Measurements from ENCODE around the gene KANK3.

The KANK3 gene

GRCh38 chr19:8307965-8308866 is 34.8 kb downstream of the KANK3 start, which contains the start of gene CD320:
TSS of gene CD320 (minus strand) at chr19:8308358. CDS start at chr19:8308290, 68 bp downstream.
- Histone ChIP-seq H3K27me3 (replicated peaks in 2 of 5; ENCODE audit: control insufficient read depth in 4 of 5, insufficient read depth in 5 of 5, low read length in 4 of 5) (peaks cover 0 to 9% (median 0%) of the 10 kb centered on the region in 5 experiments), H3K27ac (ENCODE audit: insufficient read depth in 1 of 2, low read depth in 1 of 2, low read length in 2 of 2, poor library complexity in 1 of 2, severe bottlenecking in 2 of 2) (no peak within 1 kb of the TSS), H3K4me1 (ENCODE audit: control extremely low read depth in 1 of 4, control insufficient read depth in 4 of 4, insufficient read depth in 4 of 4, low read length in 3 of 4) (peaks cover 5 to 22% (median 19%) of the 10 kb centered on the region in 4 experiments), H3K4me3 (ENCODE audit: control insufficient read depth in 1 of 7, extremely low read depth in 1 of 7, insufficient read depth in 4 of 7, low read depth in 2 of 7, low read length in 6 of 7) (peak within 1 kb of the TSS in 6 of 7 experiments; percentile 55 to 86 (median 72)), H3K36me3 (ENCODE audit: control insufficient read depth in 4 of 4, insufficient read depth in 4 of 4, low read length in 3 of 4) (peaks cover 3 to 34% (median 17%) of the 10 kb centered on the region in 4 experiments), H3K9me3 (ENCODE audit: control extremely low read depth in 1 of 5, control insufficient read depth in 4 of 5, insufficient read depth in 2 of 5, low read depth in 1 of 5, low read length in 4 of 5) (no peaks in the 10 kb centered on the region)
- DNase-seq = peak; percentile 81 to 91 (median 90)
- WGBS (ENCODE audit: insufficient coverage) = 2% methylated on average over 57 of the region's 63 CpGs
- ChIA-PET CTCF (interaction anchor here (1.4 kb wide), 1 partner anchor 12 kb away, joined by 4 read pairs; no protein-coding TSS in a partner anchor), POLR2A (no interaction called here)

DNA sequence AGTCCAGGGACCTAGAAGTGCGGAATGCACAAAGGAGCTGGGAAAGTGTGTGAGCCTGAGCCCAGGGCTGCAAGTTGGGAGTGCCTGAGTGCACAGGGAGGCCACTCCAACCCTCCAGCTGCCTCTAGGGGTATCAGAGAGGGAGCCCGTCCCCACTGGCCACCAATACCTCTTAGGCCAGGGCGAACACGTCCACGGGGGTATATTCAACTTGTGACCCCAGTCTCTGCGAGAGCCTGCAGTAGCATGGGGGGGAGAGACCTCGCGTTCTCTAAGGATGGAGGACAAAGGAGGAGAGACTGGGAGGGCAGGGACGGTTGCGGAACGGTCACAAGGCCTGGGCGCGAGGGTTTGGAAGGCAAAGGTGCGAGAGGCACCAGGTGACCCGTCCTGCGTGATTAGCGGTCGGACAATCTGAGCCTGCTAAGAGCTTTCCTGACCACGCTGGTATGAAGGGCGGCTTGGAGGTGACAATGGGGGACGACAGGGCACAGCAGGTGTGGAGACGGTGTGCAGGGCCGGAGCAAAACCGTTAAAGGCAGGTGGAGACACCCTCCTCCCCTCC is 35.6 kb downstream of the KANK3 start:
- 70% methylated on average over 14 of the region's 24 CpGs for WGBS (ENCODE audit: insufficient coverage)
- H3K27ac ChIP-seq (ENCODE audit: insufficient read depth in 1 of 2, low read depth in 1 of 2, low read length in 2 of 2, poor library complexity in 1 of 2, severe bottlenecking in 2 of 2) = no peak overlapping the region
- DNase-seq = no peak
- ChIA-PET POLR2A (no interaction called here), CTCF (no interaction called here)
- H3K4me1 ChIP-seq (ENCODE audit: control extremely low read depth in 1 of 4, control insufficient read depth in 4 of 4, insufficient read depth in 4 of 4, low read length in 3 of 4) = peaks cover 5 to 22% (median 19%) of the 10 kb centered on the region in 4 experiments
- H3K9me3 ChIP-seq (ENCODE audit: control extremely low read depth in 1 of 5, control insufficient read depth in 4 of 5, insufficient read depth in 2 of 5, low read depth in 1 of 5, low read length in 4 of 5) = no peaks in the 10 kb centered on the region
- H3K4me3 ChIP-seq (ENCODE audit: control insufficient read depth in 1 of 7, extremely low read depth in 1 of 7, insufficient read depth in 4 of 7, low read depth in 2 of 7, low read length in 6 of 7) = peak overlapping the region in 5 of 7 experiments; percentile 55 to 74 (median 72)
- H3K27me3 ChIP-seq (replicated peaks in 2 of 5; ENCODE audit: control insufficient read depth in 4 of 5, insufficient read depth in 5 of 5, low read length in 4 of 5) = peaks cover 0 to 9% (median 0%) of the 10 kb centered on the region in 5 experiments
- peaks cover 3 to 35% (median 15%) of the 10 kb centered on the region in 4 experiments for H3K36me3 ChIP-seq (ENCODE audit: control insufficient read depth in 4 of 4, insufficient read depth in 4 of 4, low read length in 3 of 4)

DNA sequence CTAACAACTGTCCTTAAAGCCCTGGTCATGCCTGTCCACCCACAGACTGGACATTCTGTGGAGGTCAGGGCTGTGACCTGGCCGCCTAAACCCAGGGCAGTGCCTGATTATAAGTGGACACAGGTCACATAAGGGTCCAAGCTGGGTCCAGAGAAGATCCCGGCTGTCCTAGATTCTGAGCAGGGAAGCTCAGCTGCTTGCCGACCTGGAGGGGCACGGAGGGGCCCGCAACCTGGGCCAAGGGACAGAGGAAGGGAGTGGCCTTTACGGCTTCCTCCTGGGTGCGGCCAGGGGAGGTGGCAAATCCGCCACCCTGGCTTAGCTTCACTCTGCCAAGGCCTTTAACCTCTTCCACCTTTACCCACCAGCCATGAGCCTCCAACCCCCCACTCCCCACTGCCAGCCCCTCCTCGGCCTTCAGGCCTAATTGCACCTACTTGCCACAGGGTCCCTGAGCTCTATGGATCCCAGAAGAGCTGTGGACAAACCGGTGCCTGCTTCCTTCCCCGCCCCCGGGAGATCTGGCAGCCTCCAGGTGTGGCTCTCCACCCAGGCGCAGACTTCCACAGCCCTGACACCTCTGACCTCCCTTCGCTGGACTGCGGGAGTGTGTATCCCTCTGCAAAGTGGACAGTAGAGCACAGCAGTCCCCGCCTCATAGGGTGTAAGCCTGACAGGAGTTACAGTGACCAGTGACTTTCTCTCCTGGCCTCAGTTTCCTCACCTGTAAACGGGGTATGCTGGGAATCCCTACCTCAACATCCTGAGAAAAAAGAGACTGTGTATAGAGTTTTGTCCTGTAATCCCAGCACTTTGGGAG is 36.6 kb downstream of the KANK3 start:
- POLR2A ChIA-PET = no interaction called here
- H3K9me3 ChIP-seq (ENCODE audit: control extremely low read depth in 1 of 5, control insufficient read depth in 4 of 5, insufficient read depth in 2 of 5, low read depth in 1 of 5, low read length in 4 of 5) = no peaks in the 10 kb centered on the region
- H3K4me1 ChIP-seq (ENCODE audit: control extremely low read depth in 1 of 4, control insufficient read depth in 4 of 4, insufficient read depth in 4 of 4, low read length in 3 of 4) = peaks cover 5 to 19% (median 18%) of the 10 kb centered on the region in 4 experiments
- no peak overlapping the region for H3K4me3 ChIP-seq (ENCODE audit: control insufficient read depth in 1 of 7, extremely low read depth in 1 of 7, insufficient read depth in 4 of 7, low read depth in 2 of 7, low read length in 6 of 7)
- peaks cover 0 to 28% (median 12%) of the 10 kb centered on the region in 4 experiments for H3K36me3 ChIP-seq (ENCODE audit: control insufficient read depth in 4 of 4, insufficient read depth in 4 of 4, low read length in 3 of 4)
- CTCF ChIA-PET = no interaction called here
- no peak overlapping the region for H3K27ac ChIP-seq (ENCODE audit: insufficient read depth in 1 of 2, low read depth in 1 of 2, low read length in 2 of 2, poor library complexity in 1 of 2, severe bottlenecking in 2 of 2)
- DNase-seq = no peak
- 90% methylated on average over 11 of the region's 17 CpGs for WGBS (ENCODE audit: insufficient coverage)
- peaks cover 0 to 9% (median 0%) of the 10 kb centered on the region in 5 experiments for H3K27me3 ChIP-seq (replicated peaks in 2 of 5; ENCODE audit: control insufficient read depth in 4 of 5, insufficient read depth in 5 of 5, low read length in 4 of 5)

DNA sequence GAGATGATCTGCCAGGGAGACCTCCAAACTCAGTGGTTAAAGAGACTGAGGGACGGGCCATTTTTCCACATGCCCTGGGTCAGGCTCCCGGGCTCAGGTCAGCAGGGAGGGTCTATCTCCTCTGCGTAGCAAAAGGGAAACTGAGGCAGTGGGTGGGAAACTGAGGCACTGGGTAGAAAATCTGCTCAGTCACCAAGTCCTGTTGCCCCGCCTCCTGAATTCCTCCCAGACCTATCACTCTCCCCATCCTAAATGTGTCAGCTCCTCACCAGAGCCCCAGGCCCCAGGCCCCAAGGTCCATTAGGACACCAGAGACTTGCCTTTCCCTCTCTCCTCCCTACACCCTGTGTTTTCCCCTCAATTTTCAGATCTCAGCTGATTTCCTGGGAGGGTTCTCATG is 37.3 kb downstream of the KANK3 start:
- no peak overlapping the region for H3K4me3 ChIP-seq (ENCODE audit: control insufficient read depth in 1 of 7, extremely low read depth in 1 of 7, insufficient read depth in 4 of 7, low read depth in 2 of 7, low read length in 6 of 7)
- H3K36me3 ChIP-seq (ENCODE audit: control insufficient read depth in 4 of 4, insufficient read depth in 4 of 4, low read length in 3 of 4) = peaks cover 0 to 21% (median 9%) of the 10 kb centered on the region in 4 experiments
- no peak for DNase-seq
- H3K27ac ChIP-seq (ENCODE audit: insufficient read depth in 1 of 2, low read depth in 1 of 2, low read length in 2 of 2, poor library complexity in 1 of 2, severe bottlenecking in 2 of 2) = no peak overlapping the region
- ChIA-PET CTCF (interaction anchor here (2.0 kb wide), 1 partner anchor 18 kb away, joined by 5 read pairs; no protein-coding TSS in a partner anchor), POLR2A (no interaction called here)
- no peaks in the 10 kb centered on the region for H3K9me3 ChIP-seq (ENCODE audit: control extremely low read depth in 1 of 5, control insufficient read depth in 4 of 5, insufficient read depth in 2 of 5, low read depth in 1 of 5, low read length in 4 of 5)
- H3K4me1 ChIP-seq (ENCODE audit: control extremely low read depth in 1 of 4, control insufficient read depth in 4 of 4, insufficient read depth in 4 of 4, low read length in 3 of 4) = peaks cover 5 to 19% (median 18%) of the 10 kb centered on the region in 4 experiments
- H3K27me3 ChIP-seq (replicated peaks in 2 of 5; ENCODE audit: control insufficient read depth in 4 of 5, insufficient read depth in 5 of 5, low read length in 4 of 5) = peaks cover 0 to 9% (median 0%) of the 10 kb centered on the region in 5 experiments
- 74% methylated on average over 3 of the region's 4 CpGs for WGBS (ENCODE audit: insufficient coverage)

DNA sequence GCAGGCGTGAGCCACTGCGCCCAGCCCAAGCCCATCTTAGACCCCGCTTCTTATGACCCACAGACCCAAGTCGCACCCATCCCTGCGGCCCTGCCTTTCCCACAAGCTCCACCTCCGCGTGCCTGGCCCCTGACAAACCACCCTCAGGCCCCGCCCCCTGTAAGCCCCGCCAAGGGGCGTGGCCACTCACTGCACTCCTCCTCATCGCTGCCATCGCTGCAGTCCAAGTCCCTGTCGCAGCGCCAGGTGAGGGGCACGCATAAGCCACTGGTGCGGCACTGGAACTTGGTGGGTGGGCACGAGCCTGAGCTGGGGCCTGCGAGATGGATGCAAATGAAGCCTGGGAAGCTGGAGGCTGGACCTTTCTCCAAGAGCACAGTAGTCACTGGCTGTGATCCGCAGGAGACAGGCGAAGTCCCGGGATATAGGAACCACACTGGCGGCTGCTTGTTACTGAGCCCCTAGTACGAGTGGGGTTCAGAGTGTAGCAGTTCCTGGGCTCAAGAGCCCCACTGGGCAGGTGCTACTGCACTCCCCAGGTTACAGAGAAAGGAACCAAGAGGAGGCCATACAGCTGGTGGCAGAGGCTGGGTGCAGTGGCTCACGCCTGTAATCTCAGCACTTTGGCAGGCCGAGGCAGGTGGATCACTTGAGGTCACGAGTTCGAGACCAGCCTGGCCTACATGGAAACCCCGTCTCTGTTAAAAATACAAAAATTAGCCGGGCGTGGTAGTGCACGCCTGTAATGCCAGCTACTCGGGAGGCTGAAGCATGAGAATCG is 38.0 kb downstream of the KANK3 start:
- DNase-seq = no peak
- H3K4me1 ChIP-seq (ENCODE audit: control extremely low read depth in 1 of 4, control insufficient read depth in 4 of 4, insufficient read depth in 4 of 4, low read length in 3 of 4) = peaks cover 5 to 19% (median 18%) of the 10 kb centered on the region in 4 experiments
- no peaks in the 10 kb centered on the region for H3K9me3 ChIP-seq (ENCODE audit: control extremely low read depth in 1 of 5, control insufficient read depth in 4 of 5, insufficient read depth in 2 of 5, low read depth in 1 of 5, low read length in 4 of 5)
- peaks cover 0 to 17% (median 6%) of the 10 kb centered on the region in 4 experiments for H3K36me3 ChIP-seq (ENCODE audit: control insufficient read depth in 4 of 4, insufficient read depth in 4 of 4, low read length in 3 of 4)
- ChIA-PET POLR2A (no interaction called here), CTCF (interaction anchor here (2.0 kb wide), 1 partner anchor 19 kb away, joined by 5 read pairs; no protein-coding TSS in a partner anchor)
- peaks cover 0 to 9% (median 0%) of the 10 kb centered on the region in 5 experiments for H3K27me3 ChIP-seq (replicated peaks in 2 of 5; ENCODE audit: control insufficient read depth in 4 of 5, insufficient read depth in 5 of 5, low read length in 4 of 5)
- 93% methylated on average over 32 of the region's 33 CpGs for WGBS (ENCODE audit: insufficient coverage)
- H3K4me3 ChIP-seq (ENCODE audit: control insufficient read depth in 1 of 7, extremely low read depth in 1 of 7, insufficient read depth in 4 of 7, low read depth in 2 of 7, low read length in 6 of 7) = no peak overlapping the region
- no peak overlapping the region for H3K27ac ChIP-seq (ENCODE audit: insufficient read depth in 1 of 2, low read depth in 1 of 2, low read length in 2 of 2, poor library complexity in 1 of 2, severe bottlenecking in 2 of 2)

DNA sequence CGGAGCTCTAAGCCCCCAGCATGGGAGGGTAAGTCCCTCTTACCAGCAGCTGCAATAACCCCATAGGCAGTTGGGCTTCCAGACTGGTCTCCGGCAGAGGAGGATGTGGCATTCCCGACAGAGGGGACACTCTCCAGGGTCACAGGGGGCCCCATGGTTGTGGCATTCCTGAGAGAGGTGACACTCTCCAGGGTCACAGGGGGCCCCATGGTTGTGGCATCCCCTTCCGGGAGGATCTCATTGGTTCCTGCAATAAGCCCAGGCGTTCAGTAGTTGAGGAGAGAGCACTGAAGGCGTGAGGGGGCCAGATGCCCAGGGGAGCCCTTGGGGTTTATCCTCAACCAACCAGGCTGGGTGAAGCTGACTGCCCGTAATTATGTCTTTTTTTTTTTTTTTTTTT is 40.3 kb downstream of the KANK3 start:
- ChIA-PET CTCF (interaction anchor here (0.5 to 1.0 kb wide), 3 partner anchors 33 to 1522 kb away, joined by 3 read pairs; no protein-coding TSS in a partner anchor), POLR2A (no interaction called here)
- Histone ChIP-seq H3K27ac (ENCODE audit: insufficient read depth in 1 of 2, low read depth in 1 of 2, low read length in 2 of 2, poor library complexity in 1 of 2, severe bottlenecking in 2 of 2) (no peak overlapping the region), H3K36me3 (ENCODE audit: control insufficient read depth in 4 of 4, insufficient read depth in 4 of 4, low read length in 3 of 4) (peaks cover 0 to 9% (median under 1%) of the 10 kb centered on the region in 4 experiments), H3K4me1 (ENCODE audit: control extremely low read depth in 1 of 4, control insufficient read depth in 4 of 4, insufficient read depth in 4 of 4, low read length in 3 of 4) (peaks cover 0 to 7% (median 6%) of the 10 kb centered on the region in 4 experiments), H3K9me3 (ENCODE audit: control extremely low read depth in 1 of 5, control insufficient read depth in 4 of 5, insufficient read depth in 2 of 5, low read depth in 1 of 5, low read length in 4 of 5) (no peaks in the 10 kb centered on the region), H3K4me3 (ENCODE audit: control insufficient read depth in 1 of 7, extremely low read depth in 1 of 7, insufficient read depth in 4 of 7, low read depth in 2 of 7, low read length in 6 of 7) (no peak overlapping the region), H3K27me3 (replicated peaks in 2 of 5; ENCODE audit: control insufficient read depth in 4 of 5, insufficient read depth in 5 of 5, low read length in 4 of 5) (peaks cover 0 to 8% (median 0%) of the 10 kb centered on the region in 5 experiments)
- DNase-seq = no peak
- 97% methylated on average over 6 of the region's 7 CpGs for WGBS (ENCODE audit: insufficient coverage)
